Keratinocyte (primary cell): ENCODE results near the gene BOLA3. TPM values are rescaled to one million over a fixed set of nuclear protein-coding genes. Genes with fewer than 3 reads are reported as not detected.

Source experiments
- DNase-seq: peaks from one replicate; pipeline ENCODE4 v3.0.0-alpha.2; 2011; ENCODE audit warnings: low read depth, missing footprints, low spot score
- FAIRE-seq: peaks from 2 replicates; lab custom pipeline; 2011; peaks lifted over from hg19 to GRCh38; lab: Jason Lieb, UNC
- H2AFZ ChIP-seq: 2 replicates; pipeline ENCODE4 v1.6.0; 2012; ENCODE audit warnings: low read length, control low read depth, inconsistent platforms; ENCODE audit not compliant: control insufficient read depth
- H3K27ac ChIP-seq: 2 replicates; pipeline ENCODE4 v1.5.1; 2011; ENCODE audit warnings: low read length; ENCODE audit not compliant: control insufficient read depth, insufficient read depth
- H3K27me3 ChIP-seq: 3 replicates; pipeline ENCODE4 v1.6.0; 2011; ENCODE audit warnings: low read length; ENCODE audit not compliant: control insufficient read depth, insufficient read depth; ENCODE audit errors: extremely low read depth
- H3K36me3 ChIP-seq, 2 experiments: 2 replicates in 1 of 2; 3 replicates in 1 of 2; pipeline ENCODE4 v1.5.1; 2011; ENCODE audit warnings: low read length in 2 of 2, mild to moderate bottlenecking in 1 of 2; ENCODE audit not compliant: control insufficient read depth in 2 of 2, insufficient read depth in 2 of 2; ENCODE audit errors: extremely low read depth in 1 of 2
- H3K4me1 ChIP-seq: 3 replicates; pipeline ENCODE4 v1.5.1; 2011; ENCODE audit warnings: low read length; ENCODE audit not compliant: control insufficient read depth, insufficient read depth; ENCODE audit errors: extremely low read depth
- H3K4me2 ChIP-seq: 3 replicates; pipeline ENCODE4 v1.6.0; 2011; ENCODE audit warnings: low read depth, low read length; ENCODE audit not compliant: control insufficient read depth, insufficient read depth; ENCODE audit errors: extremely low read depth
- H3K4me3 ChIP-seq, 3 experiments: fragments of 200-600 bp in 1 of 3; sonication (generic) in 1 of 3; 2 replicates in 2 of 3; 3 replicates in 1 of 3; pipeline ENCODE4 v1.5.1; 2011 to 2016; ENCODE audit warnings: low read length in 3 of 3, mild to moderate bottlenecking in 3 of 3, control low read depth in 2 of 3, inconsistent platforms in 1 of 3, low read depth in 1 of 3, mixed read lengths in 1 of 3, mixed run types in 1 of 3, moderate library complexity in 1 of 3; ENCODE audit not compliant: control insufficient read depth in 2 of 3, insufficient read depth in 2 of 3; ENCODE audit errors: extremely low read depth in 1 of 3
- H3K79me2 ChIP-seq: 2 replicates; pipeline ENCODE4 v1.6.0; 2012; ENCODE audit warnings: low read length; ENCODE audit not compliant: control insufficient read depth, insufficient read depth
- H3K9ac ChIP-seq: 3 replicates; pipeline ENCODE4 v1.6.0; 2011; ENCODE audit warnings: low read length; ENCODE audit not compliant: control insufficient read depth, insufficient read depth; ENCODE audit errors: extremely low read depth
- H3K9me1 ChIP-seq: 3 replicates; pipeline ENCODE4 v1.6.0; 2011; ENCODE audit warnings: low read length; ENCODE audit not compliant: control insufficient read depth, insufficient read depth; ENCODE audit errors: extremely low read depth
- H3K9me3 ChIP-seq: 2 replicates; pipeline ENCODE4 v1.5.1; 2012; ENCODE audit warnings: low read depth, low read length; ENCODE audit not compliant: control insufficient read depth
- H4K20me1 ChIP-seq: 3 replicates; pipeline ENCODE4 v1.6.0; 2011; ENCODE audit warnings: low read length; ENCODE audit not compliant: control insufficient read depth, insufficient read depth; ENCODE audit errors: extremely low read depth
- CTCF ChIP-seq, 3 experiments: IDR thresholded peaks in 1 of 3; conservative IDR thresholded peaks in 1 of 3; optimal IDR thresholded peaks in 1 of 3; 2 replicates in 2 of 3; 3 replicates in 1 of 3; pipeline versions ENCODE3 to v1.5.1; 2011; ENCODE audit warnings: low read length in 3 of 3, mild to moderate bottlenecking in 3 of 3, moderate library complexity in 2 of 3, control low read depth in 1 of 3, inconsistent platforms in 1 of 3; ENCODE audit not compliant: insufficient read depth in 2 of 3; ENCODE audit errors: extremely low read depth in 1 of 3
- EZH2 ChIP-seq: IDR thresholded peaks from one replicate; pipeline ENCODE4 v1.6.1; 2012; ENCODE audit warnings: inconsistent platforms, mild to moderate bottlenecking, low read length, moderate library complexity
- dilution Hi-C: fragments of 300-500 bp; cut with MboI; formaldehyde crosslinking; loops from one replicate; pipeline ENCODE4 v1.7.0; 2020; ENCODE audit warnings: low sequenced_read_pairs; ENCODE audit not compliant: extremely low pct_ligation_motif_present
- polyA plus RNA-seq, 5 experiments: library from polyadenylated mRNA; depleted of rRNA in 3 of 5; stranded (reverse) in 3 of 5; stranded (forward) in 1 of 5; unstranded in 1 of 5; fragments of >200 nt; gene quantifications; 1 replicate in 1 of 5; 2 replicates in 3 of 5; 3 replicates in 1 of 5; pipeline versions ENCODE4 v1.2.1 to v1.2.3, GENCODE V29; 2011 to 2012; ENCODE audit warnings: missing spikeins in 2 of 5, low read depth in 1 of 5, low replicate concordance in 1 of 5

Gene BOLA3
- polyA plus RNA-seq, 1 donor (not counting 4 experiments of a cell fraction or from before 2014, with no cell fraction given) = 116 TPM

GRCh38 chr2:74087696-74088095 lies 60.0 kb downstream of the BOLA3 start:
- no peaks in the 10 kb centered on the region for H3K4me1 ChIP-seq
- dilution Hi-C loops = no loop called here
- no peaks in the 10 kb centered on the region for H3K9me3 ChIP-seq
- H3K27me3 ChIP-seq = no peaks in the 10 kb centered on the region
- no peaks in the 10 kb centered on the region for H3K79me2 ChIP-seq
- H3K9me1 ChIP-seq = no peaks in the 10 kb centered on the region
- H4K20me1 ChIP-seq = no peaks in the 10 kb centered on the region
- peaks cover 14 to 29% of the 10 kb centered on the region in 2 experiments for H3K36me3 ChIP-seq
- no peak overlapping the region for H3K4me3 ChIP-seq
- FAIRE-seq = no peak
- no peak for TF ChIP-seq CTCF (optimal IDR thresholded peaks at IDR 0.05 in 1 of 3, IDR thresholded peaks at IDR 0.05 in 1 of 3, conservative IDR thresholded peaks at IDR 0.05 in 1 of 3; ENCODE audit: extremely low read depth in 1 of 3, insufficient read depth in 2 of 3, low read length in 3 of 3)
- TF ChIP-seq EZH2 = no peak
- H3K9ac ChIP-seq = no peak overlapping the region
- no peak overlapping the region for H3K4me2 ChIP-seq
- no peak overlapping the region for H2AFZ ChIP-seq
- H3K27ac ChIP-seq = no peak overlapping the region
- DNase-seq = no peak

DNA sequence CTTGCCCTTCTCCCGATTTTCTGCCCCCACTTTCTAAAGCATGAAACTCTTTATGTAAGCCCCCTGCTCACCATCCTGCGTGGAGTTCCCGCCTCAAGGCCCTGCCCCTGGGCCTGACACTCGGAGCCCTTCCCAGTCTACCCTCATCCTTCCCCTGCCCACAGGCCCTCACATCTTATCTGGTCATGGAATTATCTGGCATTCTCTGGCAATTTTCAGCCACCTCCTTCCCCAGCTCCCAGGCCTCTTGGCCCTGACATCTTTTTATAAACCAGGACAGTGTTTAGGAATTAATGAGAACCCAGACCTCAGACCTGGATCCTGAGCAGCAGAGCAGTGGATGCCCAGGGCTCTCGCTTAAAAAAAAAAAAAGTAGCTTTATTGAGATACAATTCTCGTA lies 61.7 kb downstream of the BOLA3 start:
- H3K27me3 ChIP-seq = no peaks in the 10 kb centered on the region
- no peaks in the 10 kb centered on the region for H3K9me3 ChIP-seq
- H3K4me1 ChIP-seq = no peaks in the 10 kb centered on the region
- TF ChIP-seq EZH2 (no peak), CTCF (optimal IDR thresholded peaks at IDR 0.05 in 1 of 3, IDR thresholded peaks at IDR 0.05 in 1 of 3, conservative IDR thresholded peaks at IDR 0.05 in 1 of 3; ENCODE audit: extremely low read depth in 1 of 3, insufficient read depth in 2 of 3, low read length in 3 of 3) (no peak)
- no peak overlapping the region for H3K4me3 ChIP-seq
- H3K9ac ChIP-seq = no peak overlapping the region
- H4K20me1 ChIP-seq = no peaks in the 10 kb centered on the region
- FAIRE-seq (no peak), DNase-seq (no peak)
- no peak overlapping the region for H3K4me2 ChIP-seq
- peaks cover 15 to 34% of the 10 kb centered on the region in 2 experiments for H3K36me3 ChIP-seq
- H2AFZ ChIP-seq = no peak overlapping the region
- H3K9me1 ChIP-seq = peaks cover 3% of the 10 kb centered on the region
- dilution Hi-C loops = no loop called here
- no peaks in the 10 kb centered on the region for H3K79me2 ChIP-seq
- H3K27ac ChIP-seq = no peak overlapping the region

Other genes with a start within 250 kb of the BOLA3 start
- gene DGUOK, start 221.0 kb downstream of the BOLA3 start, polyA plus RNA-seq = 76.4 to 106 TPM (median 102 TPM) in 3 replicates
- 1.8 to 3.2 TPM (median 2.9 TPM) in 3 replicates for gene TET3, start 163.0 kb downstream of the BOLA3 start, polyA plus RNA-seq
- 53.6 to 92.4 TPM (median 59.2 TPM) in 3 replicates for gene MOB1A, start 31.0 kb upstream of the BOLA3 start, polyA plus RNA-seq
- 50.9 to 114 TPM (median 80.3 TPM) in 3 replicates for gene MTHFD2, start 50.7 kb upstream of the BOLA3 start, polyA plus RNA-seq
- gene SLC4A5, start 195.5 kb upstream of the BOLA3 start, polyA plus RNA-seq = 0.08 to 0.45 TPM (median 0.22 TPM) in 3 replicates
- gene DCTN1, start 232.4 kb upstream of the BOLA3 start, polyA plus RNA-seq = 110 to 137 TPM (median 119 TPM) in 3 replicates